DMS 273 treated with DMSO at 0.1 percent for 48 hours (cell line): ENCODE measurements around the gene DRD2.
A peak's percentile ranks its signal among the peaks of the same experiment; 100 is the strongest.

ENCODE experiments used
- DNase-seq: peaks from one replicate; lab custom pipeline; 2025; lab: John Stamatoyannopoulos, UW

Gene DRD2

GRCh38 chr11:113400631-113401230 is 74.5 kb downstream of the DRD2 start:
- DNase-seq = no peak

- no peak for DNase-seq
These were observed 76.3 kb downstream of the DRD2 start for GRCh38 chr11:113398669-113399430.

- DNase-seq = no peak
These were observed 77.4 kb downstream of the DRD2 start for GRCh38 chr11:113397821-113398220.

- no peak for DNase-seq
These were observed 78.0 kb downstream of the DRD2 start for GRCh38 chr11:113397212-113397611.

GRCh38 chr11:113396690-113397089 is 78.5 kb downstream of the DRD2 start:
- DNase-seq = no peak

- no peak for DNase-seq
These were observed 79.3 kb downstream of the DRD2 start for GRCh38 chr11:113395782-113396336.

GRCh38 chr11:113394919-113395318 is 80.3 kb downstream of the DRD2 start:
- no peak for DNase-seq

GRCh38 chr11:113393501-113393985 is 81.7 kb downstream of the DRD2 start:
- no peak for DNase-seq

GRCh38 chr11:113392236-113392921 is 82.8 kb downstream of the DRD2 start:
- no peak for DNase-seq

GRCh38 chr11:113389272-113389671 is 85.9 kb downstream of the DRD2 start:
- peak; percentile 71 for DNase-seq

GRCh38 chr11:113387605-113388211 is 87.5 kb downstream of the DRD2 start, which contains the start of gene ANKK1:
ANKK1 (plus strand) TSS chr11:113387779; CDS start chr11:113387885, 106 bp downstream.
- DNase-seq = no peak

GRCh38 chr11:113386866-113387265 is 88.3 kb downstream of the DRD2 start:
- no peak for DNase-seq

GRCh38 chr11:113385749-113386148 is 89.4 kb downstream of the DRD2 start:
- DNase-seq = no peak

- DNase-seq = peak; percentile 89
These were observed 90.6 kb downstream of the DRD2 start for GRCh38 chr11:113384551-113384950.

GRCh38 chr11:113382121-113382520 is 93.1 kb downstream of the DRD2 start:
- DNase-seq = no peak

GRCh38 chr11:113378692-113379091 is 96.5 kb downstream of the DRD2 start:
- no peak for DNase-seq

- DNase-seq = no peak
These were observed 97.4 kb downstream of the DRD2 start for GRCh38 chr11:113377681-113378412.

- peak; percentile 85 for DNase-seq
These were observed 99.0 kb downstream of the DRD2 start for GRCh38 chr11:113376156-113376555.

- no peak for DNase-seq
These were observed 99.8 kb downstream of the DRD2 start for GRCh38 chr11:113375402-113375801.

GRCh38 chr11:113373981-113374560 is 101.1 kb downstream of the DRD2 start:
- no peak for DNase-seq

GRCh38 chr11:113373306-113373705 is 101.9 kb downstream of the DRD2 start:
- no peak for DNase-seq
